HL-60 (cell line): ENCODE measurements around the gene FCN2.

Experiments used
- DNase-seq, 2 experiments: peaks; one replicate each; pipeline ENCODE4 v3.0.0-alpha.2; 2010 to 2020; ENCODE audit warnings: low read depth in 1 of 2, low spot score in 1 of 2
- H3K27ac ChIP-seq: fragments of 250-450 bp; sonication (Bioruptor Pico); replicated peaks from 2 replicates; pipeline ENCODE4 v1.5.1; 2020; ENCODE audit warnings: mild to moderate bottlenecking, moderate library complexity
- H3K27me3 ChIP-seq: fragments of 250-450 bp; sonication (Bioruptor Pico); 2 replicates; pipeline ENCODE4 v1.5.1; 2021; ENCODE audit warnings: mild to moderate bottlenecking, moderate library complexity; ENCODE audit not compliant: insufficient read depth, poor library complexity, severe bottlenecking
- H3K4me3 ChIP-seq: replicated peaks from 2 replicates; pipeline ENCODE4 v1.5.1; 2011; ENCODE audit warnings: mild to moderate bottlenecking, control low read depth, low read length; ENCODE audit not compliant: insufficient read depth
- CTCF ChIP-seq: IDR thresholded peaks from one replicate; pipeline ENCODE4 v1.5.1; 2011; ENCODE audit warnings: low read length, control low read depth, inconsistent platforms; ENCODE audit not compliant: insufficient read depth
- GABPA ChIP-seq: IDR thresholded peaks from 2 replicates; pipeline ENCODE4 v1.6.1; 2012; ENCODE audit warnings: low read depth
- POLR2AphosphoS5 ChIP-seq: IDR thresholded peaks from 2 replicates; pipeline ENCODE4 v1.6.1; 2012; ENCODE audit warnings: low read depth
- REST ChIP-seq: IDR thresholded peaks from 2 replicates; pipeline ENCODE4 v1.6.1; 2012; ENCODE audit warnings: low read depth; ENCODE audit not compliant: insufficient replicate concordance
- SPI1 ChIP-seq: IDR thresholded peaks from 2 replicates; pipeline ENCODE4 v1.6.1; 2012; ENCODE audit warnings: low read depth, mild to moderate bottlenecking, borderline replicate concordance

The FCN2 gene

GRCh38 chr9:134870301-134870694 lies 10.3 kb upstream of the FCN2 start:
- TF ChIP-seq GABPA (no peak), POLR2AphosphoS5 (no peak), SPI1 (no peak), CTCF (no peak), REST (no peak)
- Histone ChIP-seq H3K4me3 (no peak overlapping the region), H3K27me3 (no peaks in the 10 kb centered on the region), H3K27ac (no peak overlapping the region)
- no peak for DNase-seq

GRCh38 chr9:134870746-134871662 lies 9.6 kb upstream of the FCN2 start:
- Histone ChIP-seq H3K27ac (no peak overlapping the region), H3K27me3 (no peaks in the 10 kb centered on the region), H3K4me3 (no peak overlapping the region)
- DNase-seq: no peak
- TF ChIP-seq REST (no peak), SPI1 (no peak), CTCF (no peak), POLR2AphosphoS5 (no peak), GABPA (no peak)

- no peak overlapping the region for H3K4me3 ChIP-seq
- H3K27ac ChIP-seq: no peak overlapping the region
- H3K27me3 ChIP-seq: no peaks in the 10 kb centered on the region
- no peak for DNase-seq
- TF ChIP-seq REST: no peak
- no peak for TF ChIP-seq SPI1
- TF ChIP-seq GABPA: no peak
- no peak for TF ChIP-seq CTCF
- TF ChIP-seq POLR2AphosphoS5: no peak
Observed at GRCh38 chr9:134871697-134872340, 8.8 kb upstream of the FCN2 start.
